GM23338 (cell line): Measurements from ENCODE around the gene SSR4. TPM values are rescaled to one million over a fixed set of nuclear protein-coding genes. Genes with fewer than 3 reads are reported as not detected.

Experiments
- ATAC-seq: fragments of 200-7000 bp; cut with Tn5 transposase; 3 replicates; pipeline ENCODE4 v1.9.1; 2020
- DNase-seq: peaks from one replicate; pipeline ENCODE4 v3.0.0-alpha.2; 2015; ENCODE audit warnings: low spot score
- H2AFZ ChIP-seq: fragments of 200-600 bp; sonication (generic); 2 replicates; pipeline ENCODE4 v1.8.0; 2016; ENCODE audit warnings: antibody characterized with exemption, mild to moderate bottlenecking, moderate library complexity
- H3F3A ChIP-seq: fragments of 200-600 bp; sonication (generic); replicated peaks from 2 replicates; pipeline ENCODE4 v1.8.0; 2017; ENCODE audit warnings: antibody characterized with exemption, mixed run types, low read depth
- H3K27ac ChIP-seq: fragments of 200-600 bp; sonication (generic); 2 replicates; pipeline ENCODE4 v1.6.1; 2016; ENCODE audit warnings: low read depth
- H3K27me3 ChIP-seq: fragments of 200-600 bp; sonication (generic); 2 replicates; pipeline ENCODE4 v1.8.0; 2016; ENCODE audit warnings: mild to moderate bottlenecking, mixed run types, moderate library complexity; ENCODE audit not compliant: insufficient read depth
- H3K36me3 ChIP-seq: fragments of 200-600 bp; sonication (generic); 2 replicates; pipeline ENCODE4 v1.8.0; 2016; ENCODE audit warnings: mild to moderate bottlenecking; ENCODE audit not compliant: insufficient read depth
- H3K4me1 ChIP-seq: fragments of 200-600 bp; sonication (generic); 2 replicates; pipeline ENCODE4 v1.8.0; 2016; ENCODE audit warnings: mild to moderate bottlenecking, moderate library complexity; ENCODE audit not compliant: insufficient read depth
- H3K4me2 ChIP-seq: fragments of 200-600 bp; sonication (generic); 2 replicates; pipeline ENCODE4 v1.7.1; 2017; ENCODE audit warnings: mixed run types
- H3K4me3 ChIP-seq: fragments of 200-600 bp; sonication (generic); 2 replicates; pipeline ENCODE4 v1.6.1; 2016; ENCODE audit warnings: mixed run types
- H3K79me2 ChIP-seq: fragments of 200-600 bp; sonication (generic); replicated peaks from 2 replicates; pipeline ENCODE4 v1.8.0; 2017; ENCODE audit warnings: mild to moderate bottlenecking; ENCODE audit not compliant: insufficient read depth
- H3K9me2 ChIP-seq: fragments of 200-600 bp; sonication (generic); 2 replicates; pipeline ENCODE4 v1.8.0; 2017; ENCODE audit not compliant: insufficient read depth
- H4K20me1 ChIP-seq: fragments of 200-600 bp; sonication (generic); replicated peaks from 2 replicates; pipeline ENCODE4 v1.8.0; 2017; ENCODE audit warnings: mild to moderate bottlenecking; ENCODE audit not compliant: insufficient read depth
- H3K27ac Mint-ChIP-seq: 2 replicates; pipeline ENCODE4 v1.8.0; 2020; ENCODE audit warnings: inconsistent platforms, mild to moderate bottlenecking, moderate library complexity, mixed read lengths
- H3K27me3 Mint-ChIP-seq: 3 replicates; pipeline ENCODE4 v1.8.0; 2022; ENCODE audit warnings: low read depth, mild to moderate bottlenecking, moderate library complexity, mixed read lengths, inconsistent platforms; ENCODE audit not compliant: insufficient read depth, poor library complexity
- H3K36me3 Mint-ChIP-seq: 3 replicates; pipeline ENCODE4 v1.8.0; 2021; ENCODE audit warnings: low read depth, mild to moderate bottlenecking, inconsistent platforms, moderate library complexity, mixed read lengths
- H3K4me1 Mint-ChIP-seq: 3 replicates; pipeline ENCODE4 v1.8.0; 2020; ENCODE audit warnings: mild to moderate bottlenecking, inconsistent platforms, mixed read lengths
- H3K4me3 Mint-ChIP-seq: 3 replicates; pipeline ENCODE4 v1.8.0; 2021; ENCODE audit warnings: moderate library complexity, mild to moderate bottlenecking, inconsistent platforms, mixed read lengths
- H3K9me3 Mint-ChIP-seq: 3 replicates; pipeline ENCODE4 v1.8.0; 2020; ENCODE audit warnings: moderate library complexity, mild to moderate bottlenecking, inconsistent platforms, mixed read lengths
- CTCF ChIP-seq, 2 experiments: fragments of 200-600 bp in 1 of 2; sonication (generic) in 1 of 2; conservative IDR thresholded peaks; 2 replicates each; pipeline versions ENCODE4 v1.5.1 to v1.6.1; 2016 to 2017; ENCODE audit warnings: antibody characterized with exemption in 2 of 2, low read depth in 2 of 2, mild to moderate bottlenecking in 2 of 2, moderate library complexity in 1 of 2
- ETS1 ChIP-seq: IDR thresholded peaks from 2 replicates; pipeline ENCODE4 v1.6.1; 2016; ENCODE audit warnings: antibody characterized with exemption
- EZH2 ChIP-seq: fragments of 200-600 bp; sonication (generic); IDR thresholded peaks from one replicate; pipeline ENCODE4 v1.8.0; 2017; ENCODE audit warnings: antibody characterized with exemption, mild to moderate bottlenecking, low read depth; ENCODE audit not compliant: unreplicated experiment
- EZH2phosphoT487 ChIP-seq: fragments of 200-600 bp; sonication (generic); IDR thresholded peaks from one replicate; pipeline ENCODE4 v1.8.1; 2018; ENCODE audit warnings: antibody characterized with exemption; ENCODE audit not compliant: unreplicated experiment
- JUNB ChIP-seq: IDR thresholded peaks from one replicate; pipeline ENCODE4 v1.6.1; 2016; ENCODE audit warnings: antibody characterized with exemption; ENCODE audit not compliant: unreplicated experiment
- REST ChIP-seq: IDR thresholded peaks from one replicate; pipeline ENCODE4 v1.6.1; 2018; ENCODE audit warnings: antibody characterized with exemption; ENCODE audit not compliant: unreplicated experiment
- STAT1 ChIP-seq: IDR thresholded peaks from one replicate; pipeline ENCODE4 v1.6.1; 2016; ENCODE audit warnings: antibody characterized with exemption; ENCODE audit not compliant: unreplicated experiment
- ZNF114 ChIP-seq: fragments of 250-450 bp; sonication (Bioruptor Pico); IDR thresholded peaks from 2 replicates; pipeline ENCODE4 v1.5.0; 2020; ENCODE audit warnings: mild to moderate bottlenecking, moderate library complexity
- ZNF331 ChIP-seq: fragments of 250-450 bp; sonication (Bioruptor Pico); IDR thresholded peaks from 2 replicates; pipeline ENCODE4 v1.5.0; 2020; ENCODE audit warnings: low read depth, mild to moderate bottlenecking, moderate library complexity
- ZNF462 ChIP-seq: fragments of 250-450 bp; sonication (Bioruptor Pico); IDR thresholded peaks from 2 replicates; pipeline ENCODE4 v1.5.0; 2020; ENCODE audit warnings: mild to moderate bottlenecking, moderate library complexity
- polyA plus RNA-seq: library from polyadenylated mRNA; unstranded; fragments of >200 nt; fragmentation: Nextera tagmentation; extraction: Ambion mirVana; gene quantifications from 2 replicates; pipeline ENCODE4 v1.2.1, GENCODE V29; 2016
- total RNA-seq: library from RNA; depleted of rRNA; stranded (reverse); fragments of >200 nt; shearing (Covaris generic); gene quantifications from 2 replicates; pipeline ENCODE4 v1.2.3, GENCODE V29; 2014

The SSR4 gene
- total and polyA plus RNA-seq, 2 experiments from 2014 or later: 107 to 352 TPM

- TF ChIP-seq EZH2phosphoT487: no peak
- TF ChIP-seq ZNF114 (CRISPR knock-in tag): no peak
Observed at GRCh38 chrX:153774576-153775292, 19.7 kb upstream of the SSR4 start (continued).

GRCh38 chrX:153775293-153776119 lies 19.0 kb upstream of the SSR4 start:
- no peaks in the 10 kb centered on the region for H3K27me3 ChIP-seq
- H2AFZ ChIP-seq: no peak overlapping the region
- no peaks in the 10 kb centered on the region for H3F3A ChIP-seq
- Mint-ChIP-seq H3K27me3 (peaks cover 6% of the 10 kb centered on the region), H3K4me3 (no peak overlapping the region), H3K9me3 (no peaks in the 10 kb centered on the region), H3K4me1 (peaks cover 7% of the 10 kb centered on the region; the same call in 2 of the 3 replicates), H3K36me3 (no peaks in the 10 kb centered on the region), H3K27ac (no peak overlapping the region)
- H3K4me3 ChIP-seq: no peak overlapping the region
- ATAC-seq (no peak), DNase-seq (no peak)
- H3K9me2 ChIP-seq: no peaks in the 10 kb centered on the region
- no peak overlapping the region for H3K27ac ChIP-seq
- no peaks in the 10 kb centered on the region for H3K36me3 ChIP-seq
- H3K4me2 ChIP-seq: no peak overlapping the region
- no peaks in the 10 kb centered on the region for H3K4me1 ChIP-seq
- H4K20me1 ChIP-seq: no peaks in the 10 kb centered on the region
- H3K79me2 ChIP-seq: no peaks in the 10 kb centered on the region
- TF ChIP-seq JUNB (no peak), ZNF114 (CRISPR knock-in tag) (no peak), REST (no peak), STAT1 (no peak), EZH2 (no peak), CTCF (conservative IDR thresholded peaks at IDR 0.05; ENCODE audit: low read depth in 2 of 2) (no peak), ETS1 (no peak), ZNF331 (CRISPR knock-in tag) (no peak), EZH2phosphoT487 (no peak), ZNF462 (CRISPR knock-in tag) (no peak)
